GM21717 (cell line): ENCODE measurements around the gene MAVS.

Experiments
- ATAC-seq: cut with Tn5 transposase; IDR thresholded peaks from one replicate; pipeline ENCODE4 v1.9.1; 2021; ENCODE audit warnings: mild to moderate bottlenecking, moderate library complexity; ENCODE audit not compliant: unreplicated experiment

The MAVS gene

DNA sequence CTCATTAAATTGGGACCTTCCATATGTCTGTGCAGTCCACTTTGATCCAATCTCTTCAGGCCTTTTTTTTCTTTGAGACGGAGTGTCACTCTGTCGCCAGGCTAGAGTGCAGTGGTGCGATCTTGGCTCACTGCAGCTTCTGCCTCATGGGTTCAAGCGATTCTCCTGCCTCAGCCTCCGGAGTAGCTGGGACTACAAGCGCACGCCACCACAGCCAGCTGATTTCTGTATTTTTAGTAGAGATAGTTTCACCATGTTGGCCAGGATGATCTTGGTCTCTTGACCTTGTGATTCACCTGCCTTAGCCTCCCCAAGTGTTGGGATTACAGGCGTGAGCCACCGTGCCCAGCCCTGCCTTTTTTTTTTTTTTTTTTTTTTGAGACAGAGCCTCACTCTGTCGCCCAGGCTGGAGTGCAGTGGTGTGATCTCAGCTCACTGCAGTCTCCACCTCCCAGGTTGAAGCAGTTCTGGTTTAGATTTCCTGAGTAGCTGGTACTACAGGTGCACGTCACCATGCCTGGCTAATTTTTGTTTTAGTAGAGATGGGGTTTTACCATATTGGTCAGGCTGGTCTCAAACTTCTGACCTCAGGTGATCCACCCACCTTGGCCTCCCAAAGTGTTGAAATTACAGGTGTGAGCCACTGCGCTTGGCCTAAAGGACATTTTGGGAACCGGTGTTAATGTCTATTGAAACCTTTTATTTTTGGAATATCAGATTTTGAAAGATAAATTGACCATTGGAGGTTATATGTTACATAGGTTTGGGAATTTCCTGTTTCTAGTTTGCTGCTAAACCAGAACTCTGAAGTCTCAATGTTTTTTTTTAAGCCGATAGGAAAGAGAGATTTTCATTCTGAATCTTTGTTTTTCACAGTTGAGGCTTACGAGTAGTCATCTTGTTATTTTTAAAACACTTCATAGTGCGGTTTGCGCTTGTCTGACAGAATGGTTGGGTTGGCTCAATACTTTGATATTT lies 60.4 kb downstream of the MAVS start:
- peak; percentile 77 for ATAC-seq

- no peak for ATAC-seq
Observed at GRCh38 chr20:3908667-3909066, 62.0 kb downstream of the MAVS start.

DNA sequence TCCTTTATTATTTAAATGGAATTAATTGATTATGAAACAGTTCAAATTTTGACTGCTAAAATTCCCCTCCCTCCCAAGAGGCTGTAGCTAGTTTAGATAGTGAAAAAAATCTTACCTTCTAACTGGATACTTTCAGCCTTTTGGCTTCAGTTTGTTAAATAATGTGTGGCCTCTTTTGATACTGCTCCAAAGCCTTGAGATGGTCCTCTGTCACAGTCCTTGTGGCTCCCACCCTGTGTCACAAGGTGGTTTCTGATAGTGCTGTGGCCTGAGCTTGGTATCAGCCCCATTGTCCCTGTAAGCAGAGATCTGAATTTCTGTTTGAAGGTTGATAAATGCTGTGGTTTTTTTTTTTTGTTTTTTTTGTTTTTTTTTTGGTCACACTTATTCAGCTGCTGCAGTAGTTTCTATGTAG lies 63.3 kb downstream of the MAVS start:
- no peak for ATAC-seq

DNA sequence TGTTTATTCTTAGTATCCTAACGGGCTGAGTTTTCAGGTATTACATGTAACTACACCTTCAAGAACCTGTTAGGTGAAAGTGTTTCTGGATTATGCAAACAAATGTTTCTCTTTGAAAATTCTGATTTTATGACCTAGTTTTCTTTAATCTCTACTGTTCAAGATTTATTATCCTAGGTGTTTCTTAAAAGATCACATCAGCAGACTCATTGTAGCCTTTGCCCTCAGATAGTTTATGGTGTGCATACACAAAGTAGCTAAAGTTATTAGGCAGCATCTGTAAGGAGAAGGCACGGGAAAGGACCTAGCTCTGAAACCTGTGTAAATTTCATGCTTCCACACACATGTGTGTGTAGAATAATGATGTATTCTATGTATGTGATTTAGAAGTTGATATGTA lies 64.2 kb downstream of the MAVS start:
- no peak for ATAC-seq

- ATAC-seq: no peak
Observed at GRCh38 chr20:3911956-3912355, 65.3 kb downstream of the MAVS start.

DNA sequence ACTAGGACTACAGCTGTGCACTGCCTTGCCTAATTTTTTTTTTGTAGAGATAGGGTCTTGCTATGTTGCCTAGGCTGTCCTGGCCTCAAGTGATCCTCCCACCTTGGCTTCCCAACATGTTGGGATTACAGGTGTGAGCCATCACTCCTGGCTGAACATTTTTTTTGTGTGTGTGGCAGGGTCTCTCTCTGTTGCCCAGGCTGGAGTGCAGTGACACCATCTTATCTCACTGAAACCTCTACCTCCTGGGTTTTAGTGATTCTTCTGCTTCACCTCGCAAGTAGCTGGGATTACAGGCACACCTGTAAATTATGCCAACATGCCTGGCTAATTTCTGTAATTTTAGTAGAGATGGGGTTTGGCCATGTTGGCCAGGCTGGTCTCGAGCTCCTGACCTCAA lies 67.8 kb downstream of the MAVS start:
- no peak for ATAC-seq

GRCh38 chr20:3915691-3916090 lies 69.1 kb downstream of the MAVS start:
- no peak for ATAC-seq

DNA sequence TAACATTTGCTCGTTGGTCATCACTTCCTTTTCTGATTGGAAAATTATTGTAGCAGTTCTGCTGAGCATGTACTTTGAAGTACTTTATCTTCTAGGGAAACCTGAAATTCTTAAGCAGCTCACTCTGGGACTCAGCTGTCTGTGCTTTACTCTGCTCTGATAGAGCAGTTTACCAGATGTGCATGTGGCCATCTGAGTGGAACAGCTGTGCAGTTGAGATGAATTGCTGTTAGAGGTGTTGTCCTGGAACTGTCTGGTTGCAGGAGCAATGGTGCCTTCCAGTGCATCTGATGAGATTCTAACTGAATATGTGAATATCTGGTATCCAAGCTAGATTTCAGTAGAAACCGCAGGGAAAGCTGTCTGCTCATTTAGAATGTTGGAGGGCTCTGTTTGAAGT lies 69.7 kb downstream of the MAVS start:
- no peak for ATAC-seq

DNA sequence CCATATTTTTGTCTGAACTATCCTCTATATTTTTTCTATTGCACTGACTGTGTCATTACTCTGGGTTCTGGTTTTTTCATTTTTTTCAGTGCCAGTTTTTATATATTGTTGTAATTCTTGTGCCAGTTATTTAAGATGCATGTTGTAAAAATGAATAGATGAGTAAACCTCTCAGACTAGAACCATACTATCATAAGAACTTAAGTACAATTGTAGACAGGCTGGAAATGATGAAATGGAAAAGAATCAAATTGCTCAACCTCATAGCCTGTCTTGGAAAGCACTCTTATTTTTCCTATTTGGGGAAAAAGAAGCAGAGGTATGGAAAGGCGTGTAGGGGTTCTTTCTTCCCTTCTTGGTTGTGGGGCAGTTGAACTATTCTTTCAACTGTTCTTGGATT lies 72.7 kb downstream of the MAVS start:
- no peak for ATAC-seq

DNA sequence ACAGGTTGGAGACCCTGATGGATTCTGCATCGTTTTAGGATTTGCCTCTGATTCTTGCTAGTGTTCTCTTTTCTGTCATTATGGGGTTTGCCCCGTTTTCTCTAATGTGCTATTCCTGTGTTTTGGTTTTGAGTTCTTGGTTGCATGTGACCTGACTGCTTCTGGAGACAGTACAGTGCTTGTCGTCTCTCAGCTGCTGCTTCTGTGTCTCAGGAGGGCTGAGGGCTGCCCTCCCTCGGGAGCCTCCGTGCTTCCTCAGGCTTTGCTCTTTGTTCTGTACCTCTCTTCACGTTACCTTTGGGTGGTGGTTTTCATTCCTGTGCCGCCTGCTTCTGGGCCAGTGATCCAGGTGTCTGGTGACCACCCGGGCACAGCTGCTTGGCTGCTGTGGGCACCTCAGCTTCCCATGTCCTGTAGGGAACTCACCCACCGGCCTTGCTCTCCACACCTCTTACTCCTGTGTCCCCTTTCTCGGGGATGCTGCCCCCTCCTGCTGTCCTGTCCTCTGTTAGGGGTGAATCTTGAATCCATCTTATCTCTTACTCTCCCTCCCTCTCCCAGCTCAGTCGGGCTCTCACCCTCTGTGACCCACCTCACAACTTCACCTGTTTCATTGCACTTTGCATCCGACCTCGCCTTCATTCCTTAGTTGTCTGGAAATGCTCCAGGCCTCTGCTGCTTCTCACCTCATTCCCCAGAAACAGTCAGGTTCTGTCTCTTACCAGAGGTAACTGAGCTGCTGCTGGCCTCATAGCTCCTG lies 75.8 kb downstream of the MAVS start:
- no peak for ATAC-seq

GRCh38 chr20:3922983-3923339 lies 76.3 kb downstream of the MAVS start:
- ATAC-seq: no peak

GRCh38 chr20:3923818-3924217 lies 77.2 kb downstream of the MAVS start:
- no peak for ATAC-seq

DNA sequence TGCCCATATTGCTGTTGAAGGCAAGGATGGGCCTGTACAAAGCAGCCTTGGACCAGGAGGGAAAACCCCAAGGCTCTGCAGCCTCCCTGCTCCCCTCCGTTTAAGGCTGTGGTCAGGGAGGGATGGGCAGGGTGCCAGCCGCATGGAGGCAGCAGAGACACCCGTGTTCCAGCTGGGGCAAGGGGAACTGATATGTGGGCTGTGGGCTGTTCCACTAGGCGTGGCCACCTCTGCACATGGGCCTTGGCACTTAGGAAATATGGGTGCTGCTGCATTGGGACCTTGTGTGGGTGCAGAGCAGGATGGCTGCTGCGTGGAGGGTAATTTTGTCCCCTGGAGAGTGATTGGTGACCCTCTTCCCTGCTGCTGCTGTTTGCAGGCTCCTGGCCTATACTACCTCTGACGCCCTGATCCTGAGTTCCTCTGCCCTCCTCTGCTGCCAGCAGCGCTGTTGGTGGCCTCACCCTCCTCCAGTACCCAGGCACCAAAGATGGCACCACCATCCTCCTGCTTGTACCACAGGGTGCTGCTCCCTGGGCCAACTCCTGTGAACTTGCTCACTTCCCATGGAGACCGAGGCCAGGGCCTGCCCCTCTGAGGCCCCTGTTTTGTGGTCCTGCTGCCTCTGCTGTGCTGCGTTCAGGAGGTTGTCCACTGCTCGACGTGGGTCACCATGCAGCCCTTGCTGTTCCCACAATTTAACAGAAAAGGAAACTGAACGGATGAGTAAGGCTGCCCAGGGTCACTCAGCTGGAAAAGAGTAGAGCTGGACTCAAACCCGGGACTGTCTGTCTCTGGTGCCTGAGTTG lies 77.9 kb downstream of the MAVS start:
- ATAC-seq: no peak

GRCh38 chr20:3925113-3925695 lies 78.6 kb downstream of the MAVS start:
- no peak for ATAC-seq
